ENCODE data around the gene ASH1L.
"Not testable (repeated sequence)": the region's sequence is repeated elsewhere in the genome, so short reads cannot be mapped to it uniquely, and the experiment has no call there.

Gene ASH1L

GRCh38 chr1:155575608-155576007 lies 13.0 kb upstream of the ASH1L start:
- not testable (repeated sequence) for H3K27ac Mint-ChIP-seq, H3K9me3 Mint-ChIP-seq, H3K27me3 Mint-ChIP-seq, H3K36me3 Mint-ChIP-seq, H3K4me3 Mint-ChIP-seq
- peaks cover 15% of the 10 kb centered on the region for H3K4me1 Mint-ChIP-seq

DNA sequence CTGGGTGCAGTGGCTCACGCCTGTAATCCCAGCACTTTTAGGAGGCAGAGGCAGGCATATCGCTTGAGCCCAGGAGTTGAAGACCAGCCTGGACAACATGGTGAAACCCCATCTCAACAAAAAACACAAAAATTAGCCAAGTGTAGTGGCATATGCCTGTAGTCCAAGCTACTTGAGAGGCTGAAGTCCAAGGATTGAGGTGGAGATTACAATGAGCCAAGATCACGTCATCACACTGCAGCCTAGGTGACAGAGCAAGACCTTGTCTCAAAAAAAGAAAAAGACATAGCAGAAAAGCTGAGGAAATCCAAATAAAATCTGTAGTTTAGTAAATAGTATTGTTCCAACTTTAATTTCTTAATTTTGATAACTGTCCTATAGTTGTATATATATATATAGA lies 11.5 kb upstream of the ASH1L start:
- Mint-ChIP-seq H3K9me3 (no peaks in the 10 kb centered on the region), H3K27ac (no peak overlapping the region)

GRCh38 chr1:155570593-155570990 lies 8.0 kb upstream of the ASH1L start:
- no peaks in the 10 kb centered on the region for H3K9me3 Mint-ChIP-seq
- H3K4me1 Mint-ChIP-seq, result peaks cover 35% of the 10 kb centered on the region
- H3K36me3 Mint-ChIP-seq, result peaks cover 2% of the 10 kb centered on the region
- H3K27ac Mint-ChIP-seq, result no peak overlapping the region
- H3K27me3 Mint-ChIP-seq, result no peaks in the 10 kb centered on the region
- H3K4me3 Mint-ChIP-seq, result no peak overlapping the region

More for the DNA sequence above, 11.5 kb upstream of the ASH1L start:
- H3K36me3 Mint-ChIP-seq, result peaks cover 2% of the 10 kb centered on the region
- peaks cover 27% of the 10 kb centered on the region for H3K4me1 Mint-ChIP-seq
- no peak overlapping the region for H3K4me3 Mint-ChIP-seq
- no peaks in the 10 kb centered on the region for H3K27me3 Mint-ChIP-seq

- peaks cover 2% of the 10 kb centered on the region for H3K36me3 Mint-ChIP-seq
- no peaks in the 10 kb centered on the region for H3K27me3 Mint-ChIP-seq
- peaks cover 36% of the 10 kb centered on the region for H3K4me1 Mint-ChIP-seq
- no peak overlapping the region for H3K4me3 Mint-ChIP-seq
- H3K27ac Mint-ChIP-seq, result no peak overlapping the region
- H3K9me3 Mint-ChIP-seq, result no peaks in the 10 kb centered on the region
These were observed 7.5 kb upstream of the ASH1L start for GRCh38 chr1:155569988-155570592.

GRCh38 chr1:155563377-155564022 lies 897 bp upstream of the ASH1L start:
- peak overlapping the region; percentile 99 for H3K4me3 Mint-ChIP-seq
- peaks cover 42% of the 10 kb centered on the region for H3K4me1 Mint-ChIP-seq
- not testable (repeated sequence) for H3K9me3 Mint-ChIP-seq, H3K36me3 Mint-ChIP-seq, H3K27me3 Mint-ChIP-seq
- peak overlapping the region; percentile 99 for H3K27ac Mint-ChIP-seq

DNA sequence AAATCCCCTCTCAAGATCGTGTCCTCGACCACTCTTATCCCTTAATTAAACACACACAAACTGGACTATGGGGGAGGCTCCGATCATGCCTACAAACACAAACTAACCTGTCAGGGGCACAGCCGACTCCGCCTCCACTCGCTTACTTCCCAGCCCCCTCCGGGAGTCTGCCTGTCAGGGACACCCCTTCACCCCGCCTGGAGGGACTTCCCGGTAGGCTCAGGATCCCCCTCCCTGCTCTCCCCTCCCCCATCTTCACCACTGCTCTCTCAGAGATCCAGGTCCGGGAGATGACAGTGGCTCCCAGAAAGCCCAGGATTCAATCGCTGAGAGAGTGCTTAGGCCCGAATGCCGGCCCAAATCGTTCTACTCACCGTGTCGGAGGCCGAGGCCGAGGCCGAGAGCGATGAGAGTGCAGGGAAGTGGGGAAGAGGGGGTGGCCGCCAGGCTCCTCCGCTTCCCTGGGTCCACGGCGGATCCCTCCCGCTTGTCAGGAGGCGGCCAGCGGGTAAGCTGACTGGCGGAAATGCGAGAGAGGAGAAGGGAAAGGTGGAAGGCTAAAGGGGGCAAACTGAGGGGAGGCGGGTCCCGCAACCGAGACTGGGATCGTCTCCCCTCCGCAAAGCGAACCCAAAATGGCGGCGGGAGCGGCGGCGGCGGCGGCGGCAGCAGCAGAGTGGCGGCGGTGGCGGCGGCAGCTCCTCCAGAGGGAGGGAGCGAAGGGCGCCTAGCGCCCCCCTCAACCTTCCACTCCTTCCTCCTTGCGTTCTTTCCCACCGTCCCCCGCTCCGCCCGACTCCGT lies 623 bp downstream of the ASH1L start:
- not testable (repeated sequence) for H3K27me3 Mint-ChIP-seq, H3K9me3 Mint-ChIP-seq, H3K36me3 Mint-ChIP-seq
- peaks cover 50% of the 10 kb centered on the region for H3K4me1 Mint-ChIP-seq
- H3K27ac Mint-ChIP-seq, result peak overlapping the region; percentile 98
- H3K4me3 Mint-ChIP-seq, result peak overlapping the region; percentile 99

- H3K27ac Mint-ChIP-seq, result no peak overlapping the region
- no peaks in the 10 kb centered on the region for H3K27me3 Mint-ChIP-seq
- no peak overlapping the region for H3K4me3 Mint-ChIP-seq
- peaks cover 5% of the 10 kb centered on the region for H3K36me3 Mint-ChIP-seq
- no peaks in the 10 kb centered on the region for H3K9me3 Mint-ChIP-seq
- H3K4me1 Mint-ChIP-seq, result peaks cover 59% of the 10 kb centered on the region
These were observed 6.7 kb downstream of the ASH1L start for GRCh38 chr1:155555915-155556314.

DNA sequence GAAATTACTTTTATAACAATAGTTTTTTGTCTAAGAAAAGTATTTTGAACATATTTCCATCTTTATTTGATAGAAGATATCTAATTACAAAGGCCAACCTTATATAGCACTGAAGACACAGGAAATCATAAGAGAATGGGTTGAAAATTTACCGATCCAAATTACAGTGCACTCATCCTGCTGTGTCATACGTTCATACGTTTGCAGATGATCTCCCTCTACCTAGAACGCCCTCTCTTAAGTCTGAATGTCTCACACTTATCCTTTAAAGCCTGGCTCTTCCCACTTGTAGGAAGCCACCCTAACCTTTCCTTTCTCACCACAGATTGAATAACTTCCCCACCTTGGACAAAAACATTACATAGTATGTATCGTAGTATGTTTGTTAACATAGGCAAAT lies 9.3 kb downstream of the ASH1L start:
- no peaks in the 10 kb centered on the region for H3K9me3 Mint-ChIP-seq
- H3K27ac Mint-ChIP-seq, result peak overlapping the region; percentile 96
- H3K27me3 Mint-ChIP-seq, result no peaks in the 10 kb centered on the region
- peak overlapping the region; percentile 66 for H3K4me3 Mint-ChIP-seq
- H3K4me1 Mint-ChIP-seq, result peaks cover 58% of the 10 kb centered on the region
- peaks cover 9% of the 10 kb centered on the region for H3K36me3 Mint-ChIP-seq

GRCh38 chr1:155548706-155549105 lies 13.9 kb downstream of the ASH1L start:
- peak overlapping the region; percentile 76 for H3K27ac Mint-ChIP-seq
- no peak overlapping the region for H3K4me3 Mint-ChIP-seq
- H3K9me3 Mint-ChIP-seq, result no peaks in the 10 kb centered on the region
- peaks cover 8% of the 10 kb centered on the region for H3K36me3 Mint-ChIP-seq
- H3K4me1 Mint-ChIP-seq, result peaks cover 65% of the 10 kb centered on the region
- no peaks in the 10 kb centered on the region for H3K27me3 Mint-ChIP-seq

GRCh38 chr1:155540000-155540874 lies 22.4 kb downstream of the ASH1L start:
- Mint-ChIP-seq H3K36me3 (peaks cover 2% of the 10 kb centered on the region), H3K9me3 (no peaks in the 10 kb centered on the region), H3K4me1 (peaks cover 55% of the 10 kb centered on the region), H3K27me3 (no peaks in the 10 kb centered on the region), H3K4me3 (peak overlapping the region; percentile 37), H3K27ac (peak overlapping the region; percentile 89)

GRCh38 chr1:155537193-155537592 lies 25.4 kb downstream of the ASH1L start:
- Mint-ChIP-seq H3K27ac (peak overlapping the region; percentile 93), H3K4me3 (peak overlapping the region; percentile 42), H3K36me3 (peaks cover 9% of the 10 kb centered on the region), H3K27me3 (no peaks in the 10 kb centered on the region), H3K4me1 (peaks cover 79% of the 10 kb centered on the region), H3K9me3 (no peaks in the 10 kb centered on the region)

DNA sequence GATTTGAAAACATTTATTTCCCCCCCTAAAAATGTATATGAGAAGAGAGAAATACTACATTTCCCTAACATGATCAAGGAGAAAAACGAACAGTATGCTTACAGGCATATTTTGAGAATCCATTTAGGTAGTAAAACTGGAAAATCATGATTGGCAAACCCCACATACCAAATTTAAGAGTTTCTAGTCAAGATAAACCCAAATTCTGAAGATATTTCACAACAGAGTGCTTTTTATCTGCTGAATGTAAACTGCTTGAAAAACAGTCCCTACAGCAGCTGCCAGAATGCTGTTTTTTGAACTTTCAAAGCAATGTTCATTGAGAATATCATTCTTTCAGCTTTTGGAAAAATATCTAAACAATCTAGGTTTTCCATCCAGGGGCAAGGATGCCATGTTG lies 31.0 kb downstream of the ASH1L start:
- H3K36me3 Mint-ChIP-seq, result peaks cover 12% of the 10 kb centered on the region
- no peaks in the 10 kb centered on the region for H3K9me3 Mint-ChIP-seq
- H3K27ac Mint-ChIP-seq, result no peak overlapping the region
- peaks cover 61% of the 10 kb centered on the region for H3K4me1 Mint-ChIP-seq
- H3K4me3 Mint-ChIP-seq, result no peak overlapping the region
- H3K27me3 Mint-ChIP-seq, result no peaks in the 10 kb centered on the region

GRCh38 chr1:155529929-155530328 lies 32.7 kb downstream of the ASH1L start:
- Mint-ChIP-seq H3K4me1 (peaks cover 58% of the 10 kb centered on the region), H3K27me3 (no peaks in the 10 kb centered on the region), H3K4me3 (no peak overlapping the region), H3K36me3 (peaks cover 12% of the 10 kb centered on the region), H3K27ac (no peak overlapping the region), H3K9me3 (no peaks in the 10 kb centered on the region)

- H3K36me3 Mint-ChIP-seq, result peaks cover 10% of the 10 kb centered on the region
- no peak overlapping the region for H3K27ac Mint-ChIP-seq
- no peak overlapping the region for H3K4me3 Mint-ChIP-seq
These were observed 33.5 kb downstream of the ASH1L start for GRCh38 chr1:155529109-155529508.

GRCh38 chr1:155527677-155528076 lies 34.9 kb downstream of the ASH1L start:
- peaks cover 60% of the 10 kb centered on the region for H3K4me1 Mint-ChIP-seq
- no peaks in the 10 kb centered on the region for H3K9me3 Mint-ChIP-seq
- no peaks in the 10 kb centered on the region for H3K27me3 Mint-ChIP-seq
- no peak overlapping the region for H3K27ac Mint-ChIP-seq
- peaks cover 5% of the 10 kb centered on the region for H3K36me3 Mint-ChIP-seq
- no peak overlapping the region for H3K4me3 Mint-ChIP-seq

More at GRCh38 chr1:155529109-155529508, 33.5 kb downstream of the ASH1L start:
- no peaks in the 10 kb centered on the region for H3K9me3 Mint-ChIP-seq
- H3K4me1 Mint-ChIP-seq, result peaks cover 58% of the 10 kb centered on the region
- no peaks in the 10 kb centered on the region for H3K27me3 Mint-ChIP-seq

Data from activated naive CD4-positive, alpha-beta T cell treated with anti-CD3 and anti-CD28 coated beads, Interleukin-2, amount 50 U/mL, for 24 hours (primary cell).